IPS-NIHi11 (cell line): ENCODE measurements around the gene S100A11.

Experiments
- DNase-seq: peaks from one replicate; pipeline ENCODE4 v3.0.0; 2012; ENCODE audit warnings: mixed read lengths, low spot score

S100A11 gene

DNA sequence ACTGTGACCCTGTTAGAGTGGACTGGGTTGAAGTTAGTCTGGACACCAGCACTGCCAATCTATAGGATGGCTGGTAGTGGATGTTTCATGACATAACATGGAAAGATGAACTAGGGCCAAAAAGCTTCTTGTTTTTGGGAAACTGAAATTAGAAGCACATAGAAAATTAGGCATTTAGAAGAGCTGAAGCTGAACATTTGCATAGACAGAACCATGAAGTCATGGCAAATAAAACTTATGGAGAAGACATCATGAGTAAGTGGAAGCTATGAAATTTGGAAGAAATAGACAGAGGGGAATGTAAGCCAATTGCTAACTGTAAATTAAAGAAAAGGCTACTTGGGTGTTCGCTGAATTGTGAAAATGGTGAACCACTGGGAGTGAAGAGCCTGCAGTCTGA is 2.7 kb upstream of the S100A11 start:
- DNase-seq, result no peak

DNA sequence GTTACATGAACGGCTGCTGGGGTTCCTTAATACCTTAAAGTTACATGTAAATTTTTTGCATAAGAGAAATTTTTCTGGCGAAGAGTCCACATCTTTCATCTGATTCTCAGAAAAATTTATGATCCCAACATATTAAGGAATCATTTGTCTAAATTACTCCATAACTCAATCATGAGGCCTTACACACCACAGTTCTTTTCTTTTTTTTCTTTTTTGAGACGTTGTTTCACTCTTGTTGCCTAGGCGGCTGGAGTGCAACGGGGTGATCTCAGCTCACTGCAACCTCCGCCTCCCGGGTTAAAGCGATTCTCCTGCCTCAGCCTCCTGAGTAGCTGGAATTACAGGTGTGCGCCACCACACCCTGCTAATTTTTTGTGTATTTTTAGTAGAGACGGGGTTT is 2.1 kb upstream of the S100A11 start:
- no peak for DNase-seq

DNA sequence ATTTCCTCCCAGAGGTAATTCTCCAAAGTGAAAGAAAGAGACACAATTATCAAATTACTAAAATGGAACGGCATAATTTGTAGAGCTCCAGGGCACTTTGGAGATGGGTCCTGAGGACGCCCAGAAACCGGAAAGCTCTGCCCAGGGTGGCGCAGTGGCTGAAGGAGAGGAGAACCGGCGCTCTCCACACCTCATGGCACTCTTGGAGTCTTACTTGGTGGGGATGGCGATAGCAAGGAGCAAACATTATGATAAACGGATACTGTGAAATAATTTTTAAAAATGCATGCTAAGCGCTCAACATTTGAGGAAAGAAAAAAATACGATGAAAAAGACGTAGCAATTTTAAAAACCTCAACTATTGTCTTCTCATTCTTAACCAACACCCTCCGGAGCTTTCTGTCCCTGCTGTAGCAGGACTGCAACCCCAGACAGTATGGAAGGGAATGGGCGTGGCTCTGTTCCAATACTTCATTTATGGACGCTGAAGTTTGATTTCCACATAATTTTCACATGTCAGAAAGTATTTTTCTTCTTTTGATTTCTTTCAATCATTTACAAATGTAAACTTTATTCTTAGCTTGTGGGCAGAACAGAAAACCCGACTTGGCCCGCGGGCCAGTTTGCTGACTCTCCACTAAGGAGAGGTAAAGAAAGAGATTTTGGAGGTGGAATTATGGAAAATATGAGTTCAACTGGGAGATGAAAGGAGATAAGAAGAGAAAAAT is 1.1 kb downstream of the S100A11 start:
- peak; percentile 24 for DNase-seq

DNA sequence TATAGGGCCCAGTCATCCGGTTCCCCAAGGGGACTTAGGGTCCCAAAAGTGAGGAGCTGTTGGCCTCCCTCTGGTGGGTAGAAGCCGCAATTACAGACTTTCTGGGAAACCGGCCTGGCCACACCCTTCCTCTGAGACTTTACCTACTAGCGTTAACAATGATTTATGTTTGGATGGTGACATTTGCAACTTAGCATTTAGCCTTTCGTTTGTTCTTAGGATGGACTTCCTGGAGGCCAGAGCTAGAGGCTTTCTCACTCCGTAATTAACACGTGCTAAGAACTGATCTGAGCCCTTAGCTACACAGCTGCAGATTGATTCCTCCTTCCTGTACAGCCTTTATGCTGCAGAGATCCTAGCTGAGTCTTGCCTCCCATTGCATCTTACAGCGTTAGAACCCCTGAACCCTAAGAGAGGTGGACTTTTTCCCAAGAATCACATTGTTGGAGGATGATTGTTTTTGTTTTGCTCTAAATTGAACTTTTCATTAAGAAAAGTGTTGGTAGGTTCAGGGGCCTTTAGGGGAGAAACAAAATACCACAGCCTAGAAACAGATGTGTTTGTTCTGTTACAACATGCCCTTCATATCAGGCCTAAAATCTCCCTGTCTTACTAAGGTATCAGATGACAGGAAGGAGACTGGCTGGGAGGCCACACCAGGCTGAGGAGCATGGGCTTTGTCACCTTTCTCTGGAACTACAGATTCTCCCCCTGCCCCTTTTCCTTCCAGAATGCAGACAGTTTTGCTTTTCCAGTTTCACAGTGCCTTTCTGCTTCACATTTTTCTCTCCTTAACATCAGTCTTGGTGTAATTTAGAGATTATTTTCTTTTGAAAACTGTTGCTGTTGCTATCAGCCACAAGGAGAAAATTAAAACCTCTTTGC is 1.9 kb downstream of the S100A11 start:
- peak; percentile 78 for DNase-seq

DNA sequence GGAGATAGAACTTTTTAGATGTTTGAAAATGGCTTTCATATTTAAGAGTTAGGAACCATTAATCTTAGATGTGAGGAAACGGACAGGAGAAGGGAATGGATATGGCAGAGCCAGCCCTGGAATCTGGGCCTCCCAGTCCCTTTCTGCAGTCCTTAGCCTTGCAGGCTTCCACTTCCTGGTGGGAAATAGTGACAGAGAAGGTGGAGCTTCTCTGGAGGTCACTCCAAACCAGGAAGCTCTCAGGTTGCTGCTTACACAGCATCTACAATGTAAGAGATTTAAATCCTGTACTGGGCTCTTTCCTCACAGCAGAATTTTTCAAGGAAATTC is 2.5 kb downstream of the S100A11 start:
- no peak for DNase-seq

DNA sequence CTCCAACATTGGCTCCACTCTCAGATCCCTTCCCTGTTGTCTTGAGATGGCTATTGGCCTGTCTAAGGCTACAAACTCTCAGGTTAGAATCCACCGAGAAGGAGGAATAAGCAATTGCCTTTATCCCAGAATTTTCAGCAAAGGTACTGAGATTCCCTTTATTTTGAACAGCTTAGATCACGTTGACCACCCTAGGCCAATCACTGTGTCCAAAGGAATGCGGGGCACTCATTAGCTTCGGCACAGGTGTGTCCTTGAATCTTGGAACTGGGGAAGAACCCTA is 6.9 kb downstream of the S100A11 start:
- DNase-seq, result no peak

DNA sequence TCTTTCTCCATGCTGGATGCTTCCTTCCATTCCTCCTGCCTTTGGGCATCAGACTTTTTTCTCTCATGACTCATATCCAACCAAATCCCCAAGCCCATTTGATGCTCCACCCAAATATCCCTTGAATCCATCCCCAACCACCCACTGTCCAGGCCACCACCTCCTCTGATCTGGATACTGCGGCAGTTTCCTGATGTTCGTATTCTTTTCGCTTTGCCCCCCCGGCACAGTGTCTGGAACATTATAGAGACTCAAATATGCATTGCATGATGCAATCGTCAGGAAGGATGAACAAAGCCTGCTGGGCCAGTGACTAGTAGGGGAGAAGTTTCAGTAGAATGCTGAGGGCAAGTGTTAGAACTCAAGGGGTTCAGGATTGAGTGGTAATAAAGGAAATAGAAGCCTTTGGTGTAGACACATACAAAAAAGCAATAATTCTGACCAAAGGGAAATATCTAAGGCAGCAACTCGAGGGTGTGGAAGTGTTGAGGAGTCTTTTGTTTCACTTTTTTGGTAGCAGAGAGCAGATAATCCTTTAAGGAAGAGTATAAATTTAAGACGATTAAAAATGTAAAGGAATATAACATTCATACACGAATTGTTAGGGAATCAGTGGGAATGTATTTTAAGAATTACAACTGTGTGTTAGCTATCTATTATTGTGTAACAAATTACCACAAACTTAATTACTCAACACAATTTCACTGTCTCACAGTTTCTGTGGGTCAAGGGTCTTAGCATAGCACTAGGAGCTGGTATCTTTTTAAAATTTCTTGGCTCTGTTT is 7.5 kb downstream of the S100A11 start:
- DNase-seq, result no peak

DNA sequence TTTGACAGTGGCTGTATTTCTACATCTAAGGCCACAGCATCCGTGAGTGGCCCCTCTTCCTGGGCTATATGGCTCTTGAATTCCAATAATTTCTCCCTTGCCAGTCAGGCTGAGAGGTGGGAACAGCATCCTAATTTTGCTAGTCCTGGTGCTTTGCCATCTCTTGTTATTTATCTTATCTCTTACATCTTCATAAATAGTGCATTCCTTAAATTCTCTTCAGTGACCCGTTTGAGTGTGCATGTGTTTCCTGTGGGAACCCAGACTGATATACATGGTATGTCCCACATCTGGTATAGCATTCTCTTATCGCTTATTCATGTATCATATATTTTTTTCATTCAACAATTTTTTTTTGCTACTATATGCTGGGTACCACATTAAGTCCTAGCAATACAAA is 9.9 kb downstream of the S100A11 start:
- no peak for DNase-seq

DNA sequence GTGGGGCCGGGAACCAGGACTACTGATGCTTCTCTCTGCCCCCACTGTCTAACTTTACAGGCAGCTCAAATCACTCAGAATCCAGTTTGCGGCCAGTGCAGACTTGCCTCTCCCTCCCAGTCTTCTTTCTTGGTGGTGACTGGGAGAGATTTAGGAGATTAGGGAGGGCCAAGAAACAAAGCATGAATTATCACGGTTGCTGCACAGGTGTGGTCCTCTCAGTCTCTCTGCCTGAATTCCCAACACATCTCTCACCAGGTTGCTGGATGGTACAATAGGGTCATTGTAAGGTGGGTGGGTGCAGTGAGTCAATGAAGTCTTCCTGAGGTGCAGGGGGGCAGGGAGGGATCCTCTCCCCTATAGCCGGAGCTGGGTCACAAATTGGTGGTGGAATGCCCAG is 12.6 kb downstream of the S100A11 start:
- no peak for DNase-seq

DNA sequence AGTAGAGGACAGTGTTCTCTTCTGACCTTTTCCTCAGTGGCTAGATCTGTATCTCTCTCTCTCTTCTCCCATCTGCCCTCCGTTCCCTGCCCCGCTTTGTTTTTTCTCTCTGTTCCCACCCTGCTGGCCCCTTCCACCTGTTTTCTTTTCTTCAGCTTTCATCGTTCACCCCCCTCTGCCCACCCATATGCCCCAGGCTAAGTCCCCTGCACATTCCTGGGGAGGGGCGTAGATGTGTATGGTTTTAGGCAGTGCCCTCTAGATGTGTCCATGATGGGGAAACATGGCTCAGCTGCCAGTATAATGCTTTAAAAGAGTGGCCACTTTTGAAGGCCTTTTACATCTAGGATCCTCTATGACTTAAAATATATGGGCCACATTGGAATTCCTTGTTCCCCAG is 13.6 kb downstream of the S100A11 start:
- no peak for DNase-seq

DNA sequence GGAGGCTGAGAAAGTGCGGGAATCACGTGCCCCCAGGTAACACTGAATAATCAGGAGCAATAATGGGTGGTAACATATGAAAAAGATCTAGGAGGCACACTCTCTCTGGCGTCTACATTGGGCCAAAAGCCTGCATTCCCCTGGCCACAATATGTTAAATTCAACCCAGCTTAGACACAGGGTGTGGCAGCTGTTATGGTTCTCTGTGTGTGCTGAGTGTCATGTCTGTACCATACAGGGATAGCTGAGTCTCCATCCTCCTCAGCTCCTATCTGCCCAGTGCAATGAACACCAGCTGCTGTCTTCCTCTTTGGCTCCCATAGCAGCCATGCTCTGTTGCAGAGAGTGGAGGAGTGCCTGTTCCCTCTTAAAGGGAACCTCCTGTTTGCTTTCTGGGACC is 14.3 kb downstream of the S100A11 start:
- no peak for DNase-seq

DNA sequence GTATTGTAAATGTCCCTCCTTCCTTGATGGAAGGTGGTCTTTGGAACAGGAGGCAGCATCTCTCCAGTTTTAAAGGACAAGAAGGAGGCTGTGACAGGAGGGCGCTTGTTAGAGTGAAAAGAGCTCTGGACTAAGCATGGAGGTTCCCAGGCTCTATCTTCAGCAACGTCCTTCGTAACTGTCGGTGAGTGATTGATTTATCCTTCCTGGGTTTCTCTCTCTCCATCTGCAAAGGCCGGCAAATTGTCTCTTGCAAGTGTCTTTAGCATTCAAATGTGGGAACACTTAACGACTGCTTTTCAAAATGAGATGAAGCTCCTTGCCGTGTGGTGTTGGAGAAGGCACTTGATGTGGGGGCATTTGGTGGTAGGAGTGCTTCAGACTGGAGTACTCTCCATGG is 15.2 kb downstream of the S100A11 start:
- no peak for DNase-seq

DNA sequence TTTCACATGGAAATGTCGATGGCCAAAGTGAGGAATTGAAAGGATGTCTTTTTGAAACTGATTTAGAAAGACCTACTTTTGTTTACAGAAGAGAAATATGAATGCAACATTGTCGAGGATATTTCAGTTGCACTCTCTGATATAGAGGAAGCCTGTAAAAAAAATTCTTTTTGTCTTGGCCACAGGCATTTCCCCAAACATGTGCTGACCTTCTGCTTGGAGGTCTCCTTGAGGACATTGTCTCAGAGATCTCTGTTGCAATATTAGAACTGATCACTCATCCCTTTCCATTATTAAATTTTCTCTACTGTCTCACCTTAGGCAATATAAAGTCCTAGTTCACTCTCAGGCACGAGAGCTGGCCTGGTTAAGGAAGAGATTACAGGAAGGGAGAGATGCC is 16.0 kb downstream of the S100A11 start:
- DNase-seq, result no peak

DNA sequence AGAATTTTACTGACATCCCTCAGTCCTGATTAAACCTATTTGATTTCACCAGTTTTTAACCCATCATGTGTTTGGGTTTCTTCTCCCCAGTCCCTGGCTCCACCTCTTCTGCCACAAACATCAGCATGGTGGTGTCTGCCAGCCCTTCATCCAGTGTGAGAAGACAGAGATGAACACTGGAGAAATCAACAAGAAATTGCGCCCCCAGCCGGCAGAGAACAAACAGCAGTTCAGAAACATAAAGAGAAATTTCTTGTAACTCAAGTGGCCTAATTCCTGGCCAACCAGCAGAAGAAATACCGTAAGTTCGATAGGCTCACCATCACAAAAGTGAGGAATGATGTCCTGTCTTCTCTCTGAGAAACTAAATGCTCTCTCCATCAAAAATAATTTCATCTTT is 18.3 kb downstream of the S100A11 start:
- DNase-seq, result peak; percentile 31

DNA sequence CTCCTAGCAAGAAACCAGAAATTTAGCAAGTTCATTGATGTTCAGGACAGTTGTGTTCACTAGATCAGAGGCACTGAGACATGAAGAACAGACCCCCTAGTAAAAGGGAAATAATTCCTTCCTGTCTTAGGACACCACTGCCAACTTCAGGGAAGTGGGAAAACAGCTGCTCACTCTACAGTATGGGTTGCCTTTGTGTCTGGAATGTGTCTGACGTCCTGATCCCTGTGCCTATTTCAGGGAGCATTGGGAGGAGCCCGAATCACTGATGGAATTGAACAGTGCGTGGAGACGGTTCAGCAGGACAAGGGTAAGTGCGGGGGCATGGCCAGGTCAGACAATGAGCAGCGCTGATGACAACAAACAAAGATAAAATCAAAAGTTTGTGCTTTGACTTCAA is 21.0 kb downstream of the S100A11 start:
- no peak for DNase-seq

DNA sequence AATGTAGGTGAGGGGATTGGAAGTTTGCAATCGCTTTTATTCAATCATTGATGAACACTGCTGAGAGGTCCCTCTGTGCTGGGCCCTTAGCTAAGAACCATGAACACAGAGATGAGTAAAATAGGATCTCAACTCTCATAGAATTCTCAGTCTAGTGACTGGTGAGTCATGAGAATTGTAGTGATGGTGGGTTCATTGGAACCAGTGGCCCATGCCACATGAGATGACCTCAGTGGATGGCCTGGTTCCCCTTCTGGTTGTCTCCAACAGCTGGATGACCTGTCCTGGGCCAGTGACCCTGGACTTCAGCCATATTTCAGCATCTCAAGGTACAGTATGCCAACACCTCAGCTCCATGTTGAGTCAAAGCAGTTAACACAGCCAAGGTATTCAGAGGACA is 21.9 kb downstream of the S100A11 start:
- no peak for DNase-seq

DNA sequence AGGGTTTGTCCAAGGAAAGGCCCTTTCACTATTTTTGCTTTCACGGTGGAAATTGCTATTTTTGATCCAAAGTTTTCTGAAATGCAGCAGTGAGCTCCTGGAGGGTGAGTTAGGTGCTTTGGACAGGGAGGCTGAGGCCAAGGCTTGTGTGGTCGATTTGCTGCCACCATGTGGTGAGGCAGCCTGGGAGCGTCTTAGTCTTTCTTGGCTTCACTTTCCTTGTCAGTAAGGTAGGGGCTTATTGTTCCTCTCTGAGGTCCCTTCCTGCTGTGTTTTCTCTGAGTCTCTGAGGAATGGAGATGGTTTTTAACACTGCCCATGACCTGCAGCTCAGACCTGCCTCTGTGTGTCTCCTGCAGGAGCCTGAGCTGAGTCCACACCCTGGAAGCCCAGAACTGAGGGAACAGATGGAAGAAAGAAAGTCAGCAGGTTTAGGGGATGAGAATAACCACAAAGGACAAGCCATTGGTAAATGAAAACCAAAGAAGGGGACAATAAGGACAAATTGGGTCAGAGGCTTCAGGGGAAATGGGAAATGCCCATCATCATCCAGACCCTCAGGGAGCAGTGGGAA is 23.1 kb downstream of the S100A11 start:
- DNase-seq, result peak; percentile 66

DNA sequence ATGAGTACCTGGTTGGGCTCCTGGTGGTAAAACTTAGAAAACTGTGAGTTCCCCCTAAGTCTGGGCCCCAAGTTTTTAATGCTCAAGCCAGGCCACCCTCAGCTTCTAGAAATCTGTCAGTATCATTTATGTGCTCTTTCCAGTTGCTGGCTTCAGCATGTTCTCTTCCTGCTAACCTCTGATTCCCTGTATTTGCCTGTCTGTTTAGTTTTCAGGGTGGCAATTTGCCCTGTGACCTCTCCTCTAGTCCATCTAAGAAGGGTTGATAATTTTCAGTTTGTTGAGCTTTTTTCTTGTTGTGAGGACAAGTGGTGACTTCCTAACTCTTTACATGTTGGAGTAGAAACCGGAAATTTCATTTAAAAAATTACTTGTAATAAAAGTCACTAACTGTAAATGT is 27.1 kb downstream of the S100A11 start:
- no peak for DNase-seq

DNA sequence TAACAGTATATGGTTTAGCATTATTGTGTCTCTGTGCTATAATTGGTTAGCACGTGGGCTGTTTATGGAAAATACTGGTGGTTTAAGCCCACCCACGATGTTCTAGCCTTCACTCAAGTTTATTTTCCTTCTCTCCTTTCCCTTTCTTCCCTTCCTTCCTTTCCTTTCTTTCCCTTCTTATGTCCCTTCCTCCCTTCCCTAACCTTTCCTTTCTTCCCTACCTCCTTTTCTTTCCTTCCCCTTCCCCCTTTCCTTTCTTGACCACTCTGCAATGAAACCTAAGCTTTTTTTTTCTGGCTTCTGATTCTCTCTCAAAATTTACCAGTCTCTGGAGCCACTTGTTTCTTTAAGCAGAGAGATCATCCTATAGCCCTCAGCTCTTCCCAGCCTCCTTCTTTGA is 29.8 kb downstream of the S100A11 start:
- DNase-seq, result no peak

DNA sequence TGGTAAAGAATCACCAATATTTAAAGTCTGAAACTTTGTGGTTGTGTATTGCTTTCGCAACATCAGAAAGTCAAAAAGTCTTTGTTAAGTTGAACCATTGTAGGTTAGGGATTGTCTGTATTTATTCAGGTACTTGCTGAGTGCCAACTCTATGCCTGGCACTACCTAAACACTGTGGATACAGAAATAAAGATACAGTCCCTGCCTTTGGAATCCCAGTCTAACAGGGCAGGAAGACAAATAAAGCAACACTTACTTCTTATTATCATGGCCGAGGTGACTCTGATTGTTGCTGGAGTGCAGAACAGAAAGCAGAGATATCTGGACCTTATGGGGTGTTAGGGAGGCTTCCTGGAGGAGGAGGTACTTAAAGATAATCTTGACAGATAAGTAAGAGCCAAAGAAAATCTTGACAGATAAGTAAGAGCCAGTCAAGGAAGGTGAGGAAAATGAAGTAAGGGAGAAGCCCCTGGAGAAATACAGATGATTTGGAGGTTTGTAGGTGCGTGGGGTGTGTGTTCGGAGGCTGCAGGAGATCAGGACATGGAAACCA is 31.4 kb downstream of the S100A11 start:
- DNase-seq, result no peak

DNA sequence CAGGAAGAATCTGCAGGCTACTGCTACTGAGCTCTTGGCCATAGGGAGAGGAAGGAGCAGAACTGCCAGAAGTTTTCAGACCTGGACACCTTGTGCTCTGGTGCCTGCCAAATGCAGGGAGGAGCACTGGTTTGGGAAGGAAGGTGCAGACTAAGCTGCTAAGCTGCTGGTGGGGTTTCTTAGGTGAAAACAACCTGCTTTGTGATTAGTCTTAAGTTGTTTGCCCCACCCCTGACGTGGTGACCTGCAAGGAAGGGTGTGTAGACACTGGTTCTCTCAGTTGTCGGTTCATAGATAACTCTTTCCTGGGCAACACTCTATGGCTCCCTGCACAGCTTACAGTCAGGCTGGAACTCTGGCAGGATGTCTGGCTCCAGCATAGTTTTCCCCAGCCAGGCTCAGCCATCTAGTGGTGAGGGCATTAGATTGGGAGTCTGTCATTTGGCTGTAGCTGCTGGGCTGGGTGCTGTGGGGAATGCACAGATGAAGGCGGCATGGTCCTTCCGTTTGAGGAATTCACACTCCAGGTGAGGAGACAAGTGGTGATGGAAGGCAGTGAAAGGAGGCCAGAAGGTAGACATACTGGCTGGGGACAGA is 32.9 kb downstream of the S100A11 start:
- DNase-seq, result no peak

DNA sequence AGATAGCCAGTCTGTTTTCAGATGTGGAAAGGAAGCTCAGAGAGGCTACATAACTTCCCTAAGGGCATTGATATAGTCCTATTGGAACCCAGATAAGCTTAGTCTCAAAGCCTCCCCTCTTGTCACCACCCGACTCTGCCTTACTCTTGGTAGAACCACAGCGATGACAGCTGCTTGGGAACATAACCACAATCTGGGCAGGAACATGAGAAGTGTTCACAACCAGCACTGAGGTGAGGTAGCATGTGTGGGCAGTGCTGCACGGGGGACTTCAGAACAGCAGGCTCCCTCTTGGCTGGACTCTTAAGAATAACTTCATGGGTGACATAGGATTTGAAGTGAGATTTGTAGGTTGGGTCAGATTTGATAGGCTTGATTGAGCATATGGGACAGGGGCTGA is 33.8 kb downstream of the S100A11 start:
- DNase-seq, result no peak
